HG03064 (cell line): ENCODE data around the gene SYCE3.
"Not testable (repeated sequence)": the region's sequence is repeated elsewhere in the genome, so short reads cannot be mapped to it uniquely, and the experiment has no call there.

Source experiments
- ATAC-seq: cut with Tn5 transposase; IDR thresholded peaks from one replicate; pipeline ENCODE4 v1.9.1; 2021; ENCODE audit warnings: low read depth; ENCODE audit not compliant: unreplicated experiment

SYCE3 gene

GRCh38 chr22:50551160-50551752 lies 11.5 kb downstream of the SYCE3 start:
- no peak for ATAC-seq

- no peak for ATAC-seq
Observed at GRCh38 chr22:50550395-50550794, 12.3 kb downstream of the SYCE3 start.

- ATAC-seq = no peak
Observed at GRCh38 chr22:50548921-50549790, 13.6 kb downstream of the SYCE3 start.

DNA sequence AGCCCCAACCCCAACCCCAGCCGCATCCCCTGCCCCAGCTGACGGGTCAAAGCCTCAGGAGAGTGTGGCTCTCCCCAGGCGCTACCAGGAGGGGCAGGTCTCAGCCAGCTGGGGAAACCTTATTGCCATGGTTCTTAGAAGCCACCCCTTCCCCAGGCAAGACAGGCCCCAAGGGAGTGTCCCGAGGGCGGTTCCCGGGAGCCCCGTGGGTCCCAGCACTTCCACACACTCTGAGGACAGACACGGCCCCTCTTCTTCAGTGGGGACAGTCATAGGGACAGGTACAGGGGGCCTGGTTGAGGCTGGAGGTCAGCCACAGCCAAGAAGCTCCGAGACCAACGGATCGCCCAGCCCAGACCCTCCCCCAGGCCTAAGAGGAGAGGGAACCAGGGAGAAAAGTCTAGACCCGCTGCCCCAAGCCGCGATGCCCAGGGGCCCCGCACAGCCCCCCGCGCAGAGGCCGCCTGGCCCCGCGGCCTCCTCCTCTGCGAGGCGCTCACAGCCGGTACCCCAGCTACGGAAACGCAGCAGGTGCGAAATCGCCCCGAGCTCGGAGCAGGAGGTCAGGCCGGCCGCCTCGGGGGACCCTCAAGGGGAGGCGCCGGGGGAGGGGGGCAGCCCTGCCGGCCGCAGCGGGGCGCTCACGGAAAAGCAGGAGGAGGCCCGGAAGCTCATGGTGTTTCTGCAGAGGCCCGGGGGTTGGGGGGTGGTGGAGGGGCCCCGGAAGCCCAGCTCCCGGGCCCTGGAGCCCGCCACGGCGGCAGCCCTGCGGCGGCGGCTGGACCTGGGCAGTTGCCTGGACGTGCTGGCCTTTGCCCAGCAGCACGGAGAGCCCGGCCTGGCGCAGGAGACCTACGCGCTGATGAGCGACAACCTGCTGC lies 14.4 kb downstream of the SYCE3 start:
- ATAC-seq = no peak

DNA sequence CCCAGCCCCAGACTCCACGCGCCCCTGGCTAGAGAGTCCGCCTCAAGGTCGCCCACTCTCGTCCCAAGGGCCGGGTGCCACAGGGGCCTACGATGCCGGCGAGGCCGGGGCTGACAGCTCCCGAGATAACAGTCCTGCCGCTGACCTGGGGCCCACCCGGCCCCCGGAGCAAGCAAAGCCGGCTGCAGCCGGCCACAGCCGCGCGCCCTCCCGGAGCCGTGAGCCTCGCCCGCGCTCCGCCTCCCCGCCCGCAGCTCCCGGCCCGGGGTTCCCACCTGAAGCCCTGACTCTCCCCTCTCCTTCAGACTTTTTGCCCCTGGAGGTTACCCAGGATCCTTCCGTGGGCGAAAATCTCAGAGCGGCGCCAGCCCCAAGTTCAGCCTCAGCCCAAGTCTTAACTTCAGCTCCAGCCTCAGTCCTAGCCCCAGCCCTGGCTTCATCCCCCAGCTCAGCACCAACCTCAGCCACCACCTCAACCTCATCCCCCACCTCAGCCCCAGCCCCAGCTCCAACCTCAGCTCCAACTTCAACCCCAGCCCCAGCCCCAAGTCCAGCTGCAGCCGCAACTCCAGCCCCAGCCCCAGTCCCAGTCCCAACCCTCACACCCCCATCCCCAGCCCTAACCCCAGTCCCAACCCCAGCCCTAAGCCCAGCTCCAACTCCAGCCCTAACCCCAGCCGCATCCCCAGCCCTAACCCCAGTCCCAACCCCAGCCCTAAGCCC lies 15.3 kb downstream of the SYCE3 start:
- no peak for ATAC-seq

- ATAC-seq = no peak
Observed at GRCh38 chr22:50546326-50547262, 16.1 kb downstream of the SYCE3 start.

DNA sequence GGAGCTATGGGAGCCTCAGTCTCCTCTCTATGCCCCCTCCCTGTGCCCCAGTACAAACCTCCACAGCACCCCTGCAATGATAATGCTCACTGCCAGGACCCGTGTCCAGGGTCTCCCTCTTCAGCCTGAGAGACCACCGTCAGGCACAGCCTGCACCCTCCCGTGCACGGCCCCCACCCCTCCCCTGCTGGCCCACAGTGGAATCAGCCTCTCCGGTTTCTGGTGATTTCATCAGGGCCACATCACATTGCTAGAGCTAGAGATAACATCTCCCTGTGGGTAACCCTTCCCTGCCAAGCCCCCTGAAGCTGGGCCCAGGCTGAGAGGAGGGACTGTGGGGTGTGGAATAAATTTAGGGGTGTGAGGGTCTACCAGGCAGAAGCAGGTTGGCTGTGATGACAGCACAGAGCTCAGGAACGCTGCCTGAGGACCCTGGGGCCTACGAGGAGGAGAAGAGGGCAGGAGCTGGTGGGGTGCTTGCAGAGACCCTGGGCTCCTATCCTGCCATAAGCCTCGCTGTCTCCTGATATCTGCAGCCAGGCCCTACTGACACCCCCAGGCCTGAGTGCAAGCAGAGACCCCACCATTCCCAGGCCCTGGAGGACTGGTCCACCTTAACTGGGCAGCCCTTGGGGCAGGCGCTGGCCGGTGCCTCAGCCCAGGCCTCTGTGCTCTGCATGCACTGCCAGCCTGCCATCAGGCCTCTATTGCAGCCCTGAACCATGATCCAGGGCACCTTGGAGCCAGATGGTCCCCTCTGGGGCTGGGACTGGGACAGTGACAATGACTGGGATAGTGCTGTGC lies 17.0 kb downstream of the SYCE3 start, which contains the start of gene KLHDC7B:
TSS of gene KLHDC7B (plus strand) at position 378 of the 804 bp plus-strand sequence. CDS start at position 723, 345 bp downstream.
- ATAC-seq = no peak

GRCh38 chr22:50544746-50545253 lies 17.9 kb downstream of the SYCE3 start:
- ATAC-seq = no peak

DNA sequence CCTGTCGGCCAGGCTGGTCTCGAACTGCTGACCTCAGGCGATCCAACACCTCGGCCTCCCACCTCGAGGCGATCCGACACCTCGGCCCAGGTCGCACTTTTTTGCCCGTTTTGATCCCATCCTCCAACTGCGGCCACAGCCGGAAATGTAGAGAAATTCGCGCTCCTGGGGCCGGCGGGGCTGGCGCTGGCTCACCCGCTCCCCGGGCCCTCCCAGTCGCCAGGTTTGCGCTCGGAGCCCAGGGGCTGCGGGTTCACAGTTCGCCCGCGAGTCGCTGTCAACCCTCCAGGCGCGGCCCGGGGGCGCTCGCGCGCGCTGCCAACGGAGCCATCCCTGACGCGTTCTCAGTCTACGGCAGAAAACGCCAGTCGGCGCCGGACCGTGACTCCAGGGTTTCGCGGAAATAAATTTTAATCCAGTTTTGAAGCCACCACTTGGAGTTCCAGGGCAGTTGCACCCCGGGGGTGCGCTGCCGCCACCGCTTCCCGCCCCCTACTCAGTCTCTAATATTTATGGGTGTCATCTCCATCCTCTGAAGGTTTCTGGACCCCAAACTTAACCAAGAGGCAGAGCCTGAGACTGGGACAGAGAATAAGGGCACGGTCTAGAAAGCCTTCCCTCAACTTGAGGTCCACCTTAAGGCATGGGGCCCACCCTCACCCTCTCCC lies 18.5 kb downstream of the SYCE3 start:
- no peak for ATAC-seq

DNA sequence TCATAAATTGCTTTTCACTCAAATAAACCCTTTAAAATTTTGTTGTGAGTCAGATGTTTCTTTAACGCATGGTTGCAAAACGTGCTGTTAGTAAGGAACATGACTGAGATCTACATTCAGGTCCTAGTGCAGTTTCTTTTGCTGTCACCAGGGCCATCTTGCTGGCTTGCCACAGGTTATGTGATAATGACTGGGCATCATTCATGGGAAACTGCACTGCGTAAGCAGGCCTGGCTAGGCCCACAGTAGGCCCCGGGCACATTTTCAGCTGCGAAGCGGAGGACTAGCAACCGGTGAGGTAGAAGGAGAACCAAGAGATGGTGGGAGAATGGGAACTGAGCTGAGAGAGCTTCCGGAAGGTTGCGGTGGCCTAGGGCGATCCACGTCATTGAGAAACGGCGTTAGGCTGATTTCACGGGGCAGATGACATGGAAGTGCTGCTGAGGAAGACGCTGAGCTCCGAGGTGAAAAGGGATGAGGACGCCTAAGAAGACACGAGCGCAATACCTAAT lies 20.2 kb downstream of the SYCE3 start:
- ATAC-seq = no peak

- ATAC-seq = not testable (repeated sequence)
Observed at GRCh38 chr22:50541667-50542026, 21.1 kb downstream of the SYCE3 start.

- no peak for ATAC-seq
Observed at GRCh38 chr22:50540381-50540780, 22.3 kb downstream of the SYCE3 start.

- ATAC-seq = no peak
Observed at GRCh38 chr22:50537765-50538164, 25.0 kb downstream of the SYCE3 start.

DNA sequence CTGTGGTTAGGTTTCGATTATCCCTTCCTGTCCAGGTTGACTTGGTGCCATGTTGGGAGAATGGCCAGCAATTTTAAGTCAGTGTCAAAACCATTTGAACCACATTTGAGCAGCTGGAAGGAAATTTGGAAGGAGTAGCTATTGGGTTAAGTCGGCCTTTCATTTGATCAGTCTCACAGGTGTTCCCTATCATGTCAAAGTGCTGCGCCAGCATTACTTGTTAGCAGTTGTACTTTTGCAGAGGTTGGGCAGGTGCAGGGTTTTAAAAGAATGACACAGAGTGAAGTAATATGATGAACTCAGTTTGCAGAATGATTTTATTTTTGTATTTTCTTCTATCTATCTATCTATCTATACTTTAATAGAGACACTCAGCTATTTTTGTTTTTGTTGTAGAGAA lies 26.5 kb downstream of the SYCE3 start:
- no peak for ATAC-seq

DNA sequence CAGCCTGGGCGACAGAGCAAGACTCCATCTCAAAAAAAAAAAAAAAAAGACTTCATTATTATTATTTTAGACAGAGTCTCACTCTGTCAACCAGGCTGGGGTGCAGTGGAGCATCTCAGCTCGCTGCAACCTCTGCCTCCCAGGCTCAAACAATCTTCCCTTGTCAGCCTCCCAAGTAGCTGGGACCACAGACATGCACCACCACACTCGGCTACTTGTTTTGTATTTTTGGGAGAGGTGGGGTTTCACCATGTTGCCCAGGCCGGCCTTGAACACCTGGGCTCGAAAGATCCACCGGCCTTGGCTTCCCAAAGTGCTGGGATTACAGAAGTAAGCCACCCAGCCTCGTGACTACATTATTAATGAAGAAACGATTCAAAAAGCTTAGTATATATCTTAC lies 27.6 kb downstream of the SYCE3 start:
- no peak for ATAC-seq

GRCh38 chr22:50533856-50534711 lies 28.6 kb downstream of the SYCE3 start:
- not testable (repeated sequence) for ATAC-seq
